ENCODE data around the gene EFHC1. TPM values are rescaled to one million over a fixed set of nuclear protein-coding genes. Genes with fewer than 3 reads are reported as not detected.

The EFHC1 gene
- total and polyA plus RNA-seq, 2 experiments from 2014 or later: 24.3 to 28.0 TPM

DNA sequence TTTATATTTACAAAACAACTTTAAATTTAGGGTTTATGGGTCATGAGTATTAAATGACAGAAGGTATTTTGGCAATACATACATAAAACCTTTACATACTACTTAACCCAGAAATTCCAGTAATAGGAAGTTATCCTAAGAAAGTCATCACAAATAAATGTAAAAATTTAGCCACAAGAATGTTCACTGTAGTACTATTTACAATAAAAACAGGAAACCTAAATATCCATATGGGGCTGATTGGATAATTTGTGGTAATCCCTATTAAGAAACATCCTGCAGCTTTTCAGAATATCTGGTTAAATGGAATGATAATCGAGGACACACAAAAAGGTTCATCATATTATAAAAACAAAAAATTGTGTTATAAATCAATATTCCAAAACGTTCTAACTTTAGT lies 112.3 kb downstream of the EFHC1 start (continued):
- TF ChIP-seq, protein P1, sequence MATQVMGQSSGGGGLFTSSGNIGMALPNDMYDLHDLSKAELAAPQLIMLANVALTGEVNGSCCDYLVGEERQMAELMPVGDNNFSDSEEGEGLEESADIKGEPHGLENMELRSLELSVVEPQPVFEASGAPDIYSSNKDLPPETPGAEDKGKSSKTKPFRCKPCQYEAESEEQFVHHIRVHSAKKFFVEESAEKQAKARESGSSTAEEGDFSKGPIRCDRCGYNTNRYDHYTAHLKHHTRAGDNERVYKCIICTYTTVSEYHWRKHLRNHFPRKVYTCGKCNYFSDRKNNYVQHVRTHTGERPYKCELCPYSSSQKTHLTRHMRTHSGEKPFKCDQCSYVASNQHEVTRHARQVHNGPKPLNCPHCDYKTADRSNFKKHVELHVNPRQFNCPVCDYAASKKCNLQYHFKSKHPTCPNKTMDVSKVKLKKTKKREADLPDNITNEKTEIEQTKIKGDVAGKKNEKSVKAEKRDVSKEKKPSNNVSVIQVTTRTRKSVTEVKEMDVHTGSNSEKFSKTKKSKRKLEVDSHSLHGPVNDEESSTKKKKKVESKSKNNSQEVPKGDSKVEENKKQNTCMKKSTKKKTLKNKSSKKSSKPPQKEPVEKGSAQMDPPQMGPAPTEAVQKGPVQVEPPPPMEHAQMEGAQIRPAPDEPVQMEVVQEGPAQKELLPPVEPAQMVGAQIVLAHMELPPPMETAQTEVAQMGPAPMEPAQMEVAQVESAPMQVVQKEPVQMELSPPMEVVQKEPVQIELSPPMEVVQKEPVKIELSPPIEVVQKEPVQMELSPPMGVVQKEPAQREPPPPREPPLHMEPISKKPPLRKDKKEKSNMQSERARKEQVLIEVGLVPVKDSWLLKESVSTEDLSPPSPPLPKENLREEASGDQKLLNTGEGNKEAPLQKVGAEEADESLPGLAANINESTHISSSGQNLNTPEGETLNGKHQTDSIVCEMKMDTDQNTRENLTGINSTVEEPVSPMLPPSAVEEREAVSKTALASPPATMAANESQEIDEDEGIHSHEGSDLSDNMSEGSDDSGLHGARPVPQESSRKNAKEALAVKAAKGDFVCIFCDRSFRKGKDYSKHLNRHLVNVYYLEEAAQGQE (IDR thresholded peaks at IDR 0.05; ENCODE audit: unreplicated experiment): no peak
- TF ChIP-seq EZH2 (IDR thresholded peaks at IDR 0.05; ENCODE audit: low read depth, unreplicated experiment): no peak

DNA sequence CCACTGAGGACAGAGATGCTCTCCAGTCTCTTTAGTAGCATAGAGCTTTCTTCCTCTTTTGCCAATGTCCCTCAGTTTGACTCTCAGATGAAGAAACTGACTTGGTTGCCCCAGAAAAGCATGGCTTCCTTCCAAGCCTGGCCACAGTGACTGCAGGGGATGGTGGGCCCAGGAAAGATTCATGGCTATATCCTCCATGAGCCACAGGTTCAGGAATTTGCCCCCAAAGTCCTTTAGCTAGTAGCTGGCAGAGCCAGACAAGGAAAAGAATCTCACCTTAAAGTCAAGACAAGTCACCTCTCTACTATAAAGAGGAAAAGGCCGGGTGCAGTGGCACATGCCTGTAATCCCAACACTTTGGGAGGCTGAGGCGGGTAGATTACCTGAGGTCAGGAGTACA lies 113.3 kb downstream of the EFHC1 start:
- peaks cover 4% of the 10 kb centered on the region for H3K27me3 Mint-ChIP-seq (ENCODE audit: insufficient read depth, low read depth, poor library complexity)
- Histone ChIP-seq H3K4me2 (no peak overlapping the region), H3K27me3 (ENCODE audit: insufficient read depth) (no peaks in the 10 kb centered on the region), H4K20me1 (replicated peaks; ENCODE audit: insufficient read depth) (no peaks in the 10 kb centered on the region; the same call in 1 of the 2 replicates), H3K4me1 (ENCODE audit: insufficient read depth) (peaks cover 5% of the 10 kb centered on the region; the same call in 1 of the 2 replicates), H3K4me3 (no peak overlapping the region), H3K36me3 (ENCODE audit: insufficient read depth) (no peaks in the 10 kb centered on the region), H3K27ac (ENCODE audit: low read depth) (no peak overlapping the region), H2AFZ (no peak overlapping the region), H3F3A (replicated peaks; ENCODE audit: low read depth) (no peaks in the 10 kb centered on the region), H3K79me2 (replicated peaks; ENCODE audit: insufficient read depth) (no peaks in the 10 kb centered on the region; the same call in none of the 2 replicates), H3K9me2 (ENCODE audit: insufficient read depth) (peaks cover 2% of the 10 kb centered on the region; the same call in 1 of the 2 replicates)
- no peak for ATAC-seq
- 0 out of 3 replicates have a peak, but pooled peaks cover 4% of the 10 kb centered on the region for H3K36me3 Mint-ChIP-seq (ENCODE audit: low read depth)
- no peak overlapping the region for H3K4me3 Mint-ChIP-seq
- no peak overlapping the region for H3K27ac Mint-ChIP-seq
- H3K9me3 Mint-ChIP-seq: no peaks in the 10 kb centered on the region; the same call in 2 of the 3 replicates
- TF ChIP-seq JUNB (IDR thresholded peaks at IDR 0.05; ENCODE audit: unreplicated experiment) (no peak), CREB1 (CRISPR knock-in tag; IDR thresholded peaks at IDR 0.05; ENCODE audit: low read depth) (no peak)
- TF ChIP-seq, protein P1 (IDR thresholded peaks at IDR 0.05; ENCODE audit: unreplicated experiment): no peak
- TF ChIP-seq, protein P2, sequence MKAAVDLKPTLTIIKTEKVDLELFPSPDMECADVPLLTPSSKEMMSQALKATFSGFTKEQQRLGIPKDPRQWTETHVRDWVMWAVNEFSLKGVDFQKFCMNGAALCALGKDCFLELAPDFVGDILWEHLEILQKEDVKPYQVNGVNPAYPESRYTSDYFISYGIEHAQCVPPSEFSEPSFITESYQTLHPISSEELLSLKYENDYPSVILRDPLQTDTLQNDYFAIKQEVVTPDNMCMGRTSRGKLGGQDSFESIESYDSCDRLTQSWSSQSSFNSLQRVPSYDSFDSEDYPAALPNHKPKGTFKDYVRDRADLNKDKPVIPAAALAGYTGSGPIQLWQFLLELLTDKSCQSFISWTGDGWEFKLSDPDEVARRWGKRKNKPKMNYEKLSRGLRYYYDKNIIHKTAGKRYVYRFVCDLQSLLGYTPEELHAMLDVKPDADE (IDR thresholded peaks at IDR 0.05): no peak
- peaks cover 22% of the 10 kb centered on the region for H3K4me1 Mint-ChIP-seq
- no peak for DNase-seq (ENCODE audit: low spot score)

Measured in GM23338 (cell line).